ENCODE data around the gene C1orf52. TPM values are rescaled to one million over a fixed set of nuclear protein-coding genes. Genes with fewer than 3 reads are reported as not detected.

C1orf52 gene
- total and polyA plus RNA-seq, 8 donors, result 18.0 to 66.4 (median 54.6) TPM

DNA sequence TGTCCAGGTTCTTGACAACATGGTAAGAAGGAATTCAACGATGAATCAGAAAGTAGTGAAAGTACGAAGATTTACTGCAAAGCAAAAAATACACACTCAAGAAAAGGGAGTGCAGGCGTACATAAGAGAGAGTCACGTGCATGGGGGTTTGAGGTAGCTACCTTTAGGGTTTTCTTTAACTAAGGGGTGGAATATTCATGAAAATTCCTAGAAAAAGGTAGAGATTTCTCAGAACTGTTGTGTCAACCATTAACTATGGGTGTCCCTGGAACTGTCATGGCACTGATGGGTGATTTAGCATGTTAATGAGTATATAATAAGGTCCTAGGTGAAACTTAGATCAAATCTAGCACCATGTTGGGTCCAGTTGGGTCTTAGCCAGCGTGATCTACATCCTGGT, 36.1 kb downstream of the C1orf52 start:
- Histone ChIP-seq H3K36me3 (no peaks in the 10 kb centered on the region), H3K9me3 (no peaks in the 10 kb centered on the region), H3K4me1 (peaks cover 10 to 11% of the 10 kb centered on the region in 2 donors), H3K27ac (no peak overlapping the region), H3K27me3 (no peaks in the 10 kb centered on the region), H3K4me3 (no peak overlapping the region)
- no peak for DNase-seq
- intact Hi-C loops (cut with DNase I), result no loop called here
- ATAC-seq, result no peak
- TF ChIP-seq, protein P1, sequence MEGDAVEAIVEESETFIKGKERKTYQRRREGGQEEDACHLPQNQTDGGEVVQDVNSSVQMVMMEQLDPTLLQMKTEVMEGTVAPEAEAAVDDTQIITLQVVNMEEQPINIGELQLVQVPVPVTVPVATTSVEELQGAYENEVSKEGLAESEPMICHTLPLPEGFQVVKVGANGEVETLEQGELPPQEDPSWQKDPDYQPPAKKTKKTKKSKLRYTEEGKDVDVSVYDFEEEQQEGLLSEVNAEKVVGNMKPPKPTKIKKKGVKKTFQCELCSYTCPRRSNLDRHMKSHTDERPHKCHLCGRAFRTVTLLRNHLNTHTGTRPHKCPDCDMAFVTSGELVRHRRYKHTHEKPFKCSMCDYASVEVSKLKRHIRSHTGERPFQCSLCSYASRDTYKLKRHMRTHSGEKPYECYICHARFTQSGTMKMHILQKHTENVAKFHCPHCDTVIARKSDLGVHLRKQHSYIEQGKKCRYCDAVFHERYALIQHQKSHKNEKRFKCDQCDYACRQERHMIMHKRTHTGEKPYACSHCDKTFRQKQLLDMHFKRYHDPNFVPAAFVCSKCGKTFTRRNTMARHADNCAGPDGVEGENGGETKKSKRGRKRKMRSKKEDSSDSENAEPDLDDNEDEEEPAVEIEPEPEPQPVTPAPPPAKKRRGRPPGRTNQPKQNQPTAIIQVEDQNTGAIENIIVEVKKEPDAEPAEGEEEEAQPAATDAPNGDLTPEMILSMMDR (IDR thresholded peaks at IDR 0.05), result no peak

DNA sequence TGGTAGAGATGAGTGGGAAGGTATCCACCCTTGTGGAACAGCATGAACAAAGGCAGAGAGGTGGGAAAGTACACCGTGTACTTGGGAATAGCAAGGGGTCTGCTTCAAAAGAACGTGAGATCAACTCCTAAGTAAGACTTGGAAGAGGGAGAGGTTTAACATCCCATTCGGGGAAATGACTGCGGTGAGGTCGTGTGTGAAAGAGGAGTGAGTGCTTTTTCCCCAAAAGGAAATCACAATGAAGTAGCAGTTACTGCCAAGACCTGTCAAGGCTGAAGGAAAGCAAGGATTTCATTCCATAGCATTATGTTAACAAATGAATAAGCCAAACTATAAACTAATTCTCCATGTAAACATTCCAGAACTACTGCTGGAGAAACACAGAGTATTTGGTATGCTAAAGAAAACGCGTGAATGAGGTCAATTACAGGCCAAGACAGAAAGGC, 38.7 kb downstream of the C1orf52 start:
- DNase-seq (no peak), ATAC-seq (no peak)
- Histone ChIP-seq H3K36me3 (no peaks in the 10 kb centered on the region), H3K27ac (no peak overlapping the region), H3K4me1 (peaks cover 10 to 11% of the 10 kb centered on the region in 2 donors), H3K27me3 (no peaks in the 10 kb centered on the region), H3K4me3 (no peak overlapping the region), H3K9me3 (no peaks in the 10 kb centered on the region)
- TF ChIP-seq, protein P1 (IDR thresholded peaks at IDR 0.05), result no peak
- intact Hi-C loops (cut with DNase I), result no loop called here

DNA sequence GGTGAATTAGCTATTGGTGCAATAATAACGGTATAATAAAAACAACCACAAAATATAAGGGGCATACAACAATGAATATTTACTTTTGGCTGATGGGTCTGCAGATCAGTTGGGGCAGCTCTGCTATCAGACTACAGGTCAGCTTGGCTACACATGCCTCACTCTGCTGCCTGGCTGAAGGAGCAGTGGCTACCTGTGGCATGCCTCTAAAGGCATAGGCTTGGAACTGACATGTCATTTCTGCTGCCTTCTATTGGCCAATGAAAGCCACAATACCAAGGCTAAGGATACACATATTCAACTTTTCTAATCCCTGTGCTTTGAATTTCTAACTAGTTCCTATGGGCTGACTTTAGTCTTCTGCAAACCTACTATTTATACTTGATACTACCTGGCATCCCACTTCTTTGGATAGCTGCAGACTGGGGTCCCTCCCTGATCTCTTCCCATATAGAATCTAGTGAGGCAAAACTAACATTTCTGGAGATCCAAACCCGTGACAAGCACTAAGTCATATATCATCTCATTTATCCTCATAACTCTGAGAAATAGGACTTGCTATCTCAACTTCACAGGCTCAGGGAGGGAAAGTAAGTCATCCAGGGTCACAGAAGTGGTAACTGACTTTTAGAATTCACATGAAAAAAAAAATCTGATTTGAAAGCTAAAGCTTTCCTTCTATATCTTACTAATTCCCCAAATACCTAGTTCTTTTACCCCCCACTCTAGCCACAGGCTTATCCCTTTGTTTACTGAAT, 39.4 kb downstream of the C1orf52 start:
- H3K27ac ChIP-seq, result no peak overlapping the region
- intact Hi-C loops (cut with DNase I), result no loop called here
- TF ChIP-seq, protein P1 (IDR thresholded peaks at IDR 0.05), result no peak
- peaks cover 8 to 9% of the 10 kb centered on the region in 2 donors for H3K4me1 ChIP-seq
- no peaks in the 10 kb centered on the region for H3K27me3 ChIP-seq
- no peak overlapping the region for H3K4me3 ChIP-seq
- DNase-seq (no peak), ATAC-seq (no peak)
- no peaks in the 10 kb centered on the region for H3K9me3 ChIP-seq
- H3K36me3 ChIP-seq, result no peaks in the 10 kb centered on the region

DNA sequence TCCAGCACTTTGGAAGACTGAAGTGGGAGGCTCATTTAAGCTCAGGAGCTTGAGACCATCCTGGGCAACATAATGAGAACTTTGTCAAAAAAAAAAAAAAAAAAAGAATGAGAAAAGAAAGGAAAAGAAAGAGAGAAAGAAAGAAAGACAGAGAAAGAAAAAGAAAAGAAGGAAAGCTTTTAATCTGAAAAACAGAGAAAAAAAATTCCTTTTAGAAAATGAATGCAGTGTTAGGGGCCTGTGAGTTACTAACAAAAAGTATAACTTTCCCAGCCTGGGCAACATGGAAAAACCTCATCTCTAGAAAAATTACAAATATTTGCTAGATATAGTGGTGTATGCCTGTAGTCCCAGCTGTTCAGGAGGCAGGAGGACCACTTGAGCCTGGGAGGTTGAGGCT, 42.8 kb downstream of the C1orf52 start:
- Histone ChIP-seq H3K4me3 (no peak overlapping the region), H3K27me3 (no peaks in the 10 kb centered on the region), H3K27ac (no peak overlapping the region), H3K36me3 (no peaks in the 10 kb centered on the region), H3K9me3 (no peaks in the 10 kb centered on the region), H3K4me1 (no peaks in the 10 kb centered on the region)
- TF ChIP-seq, protein P1 (IDR thresholded peaks at IDR 0.05), result no peak
- no peak for DNase-seq
- no peak for ATAC-seq
- intact Hi-C loops (cut with DNase I), result no loop called here

DNA sequence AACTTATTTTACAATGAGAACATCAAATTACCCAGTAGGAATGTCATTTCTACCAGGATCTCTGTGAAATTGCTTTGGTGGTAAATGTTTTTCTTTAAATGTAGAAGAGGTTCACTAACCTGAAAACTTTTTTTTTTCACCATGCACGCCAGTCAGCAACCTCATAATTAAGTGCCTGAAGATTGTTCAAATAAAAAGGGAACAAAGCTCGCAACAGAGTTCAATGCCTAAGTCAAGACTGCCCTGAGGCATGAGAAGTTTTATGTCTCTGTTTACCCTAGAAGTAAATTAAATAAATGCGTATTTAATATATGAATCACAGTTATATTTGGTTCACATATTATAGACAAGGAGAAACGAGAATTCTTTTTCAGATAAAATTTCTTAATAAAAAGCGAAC, 44.8 kb downstream of the C1orf52 start:
- TF ChIP-seq, protein P1 (IDR thresholded peaks at IDR 0.05), result no peak
- Histone ChIP-seq H3K27ac (no peak overlapping the region), H3K9me3 (no peaks in the 10 kb centered on the region), H3K4me3 (no peak overlapping the region), H3K36me3 (no peaks in the 10 kb centered on the region), H3K4me1 (no peaks in the 10 kb centered on the region), H3K27me3 (no peaks in the 10 kb centered on the region)
- ATAC-seq (peak; percentile 46), DNase-seq (no peak)
- intact Hi-C loops (cut with DNase I), result no loop called here
